HEK293 (cell line): ENCODE measurements around the gene ZBTB39.

Experiments
- CTCF ChIA-PET: fragments of 350-600 bp; formaldehyde crosslinking; extraction: SDS; loops from one replicate; lab custom pipeline; 2021; ENCODE audit warnings: antibody characterized with exemption; lab: Yijun Ruan, JAX
- POLR2A ChIA-PET: fragments of 300-600 bp; formaldehyde crosslinking; extraction: SDS; loops from one replicate; lab custom pipeline; 2020; ENCODE audit warnings: antibody characterized with exemption, inconsistent platforms; lab: Yijun Ruan, JAX
- H3K27ac ChIP-seq: fragments of 200-500 bp; sonication (Bioruptor generic); 2 replicates; pipeline ENCODE4 v1.5.1; 2014; ENCODE audit warnings: low read depth, low read length, control low read depth, inconsistent platforms; ENCODE audit errors: extremely low read depth
- H3K36me3 ChIP-seq, 2 experiments: fragments of 200-500 bp in 1 of 2; sonication (Bioruptor generic) in 1 of 2; 1 replicate in 1 of 2; 2 replicates in 1 of 2; pipeline ENCODE4 v1.5.1; 2014 to 2017; ENCODE audit warnings: inconsistent platforms in 2 of 2, low read length in 2 of 2; ENCODE audit not compliant: control insufficient read depth in 2 of 2, insufficient read depth in 1 of 2
- H3K4me1 ChIP-seq: fragments of 200-500 bp; sonication (Bioruptor generic); 2 replicates; pipeline ENCODE4 v1.5.1; 2014; ENCODE audit warnings: mild to moderate bottlenecking, low read length, inconsistent platforms; ENCODE audit not compliant: control insufficient read depth, insufficient read depth
- H3K4me3 ChIP-seq: 2 replicates; pipeline ENCODE4 v1.5.1; 2011; ENCODE audit warnings: low read depth, mild to moderate bottlenecking, control low read depth, low read length, moderate library complexity
- H3K9me3 ChIP-seq: fragments of 200-500 bp; sonication (Bioruptor generic); 2 replicates; pipeline ENCODE4 v1.5.1; 2014; ENCODE audit warnings: low read depth, low read length, inconsistent platforms; ENCODE audit not compliant: control insufficient read depth, insufficient read depth
- HIC1 ChIP-seq: fragments of 450-650 bp; formaldehyde crosslinking; IDR thresholded peaks from 2 replicates; pipeline ENCODE4 v1.5.1; 2016; ENCODE audit warnings: missing biosample characterization, missing genetic modification characterization
- KLF1 ChIP-seq: fragments of 450-650 bp; formaldehyde crosslinking; IDR thresholded peaks from 2 replicates; pipeline ENCODE4 v1.5.1; 2016; ENCODE audit warnings: missing biosample characterization, missing genetic modification characterization
- PBX3 ChIP-seq: sonication (generic); formaldehyde crosslinking; IDR thresholded peaks from 2 replicates; pipeline ENCODE4 v1.8.1; 2022; ENCODE audit warnings: mild to moderate bottlenecking, moderate library complexity, missing genetic modification reagents
- PRDM2 ChIP-seq: fragments of 450-650 bp; formaldehyde crosslinking; IDR thresholded peaks from 2 replicates; pipeline ENCODE4 v1.5.1; 2016; ENCODE audit warnings: missing biosample characterization, missing genetic modification characterization, borderline replicate concordance
- PRDM6 ChIP-seq: fragments of 450-650 bp; formaldehyde crosslinking; IDR thresholded peaks from 2 replicates; pipeline ENCODE4 v1.5.1; 2017; ENCODE audit warnings: missing biosample characterization, missing genetic modification characterization
- SP7 ChIP-seq: fragments of 450-650 bp; formaldehyde crosslinking; IDR thresholded peaks from 2 replicates; pipeline ENCODE4 v1.5.1; 2016; ENCODE audit warnings: missing biosample characterization, missing genetic modification characterization
- WT1 ChIP-seq: fragments of 450-650 bp; formaldehyde crosslinking; IDR thresholded peaks from 2 replicates; pipeline ENCODE4 v1.5.1; 2016; ENCODE audit warnings: missing biosample characterization, missing genetic modification characterization
- ZBTB10 ChIP-seq: fragments of 450-650 bp; formaldehyde crosslinking; IDR thresholded peaks from 2 replicates; pipeline ENCODE4 v1.5.1; 2016; ENCODE audit warnings: missing biosample characterization, missing genetic modification characterization
- ZBTB44 ChIP-seq: fragments of 450-650 bp; IDR thresholded peaks from 2 replicates; pipeline ENCODE4 v1.5.1; 2018; ENCODE audit warnings: missing biosample characterization, mild to moderate bottlenecking, missing genetic modification characterization
- ZEB2 ChIP-seq: fragments of 450-650 bp; formaldehyde crosslinking; IDR thresholded peaks from 2 replicates; pipeline ENCODE4 v1.5.1; 2016; ENCODE audit warnings: missing biosample characterization, missing genetic modification characterization
- ZNF138 ChIP-seq: fragments of 450-650 bp; formaldehyde crosslinking; IDR thresholded peaks from 2 replicates; pipeline ENCODE4 v1.5.1; 2016; ENCODE audit warnings: missing biosample characterization, missing genetic modification characterization, borderline replicate concordance
- ZNF169 ChIP-seq: fragments of 450-650 bp; formaldehyde crosslinking; IDR thresholded peaks from 2 replicates; pipeline ENCODE4 v1.5.1; 2016; ENCODE audit warnings: missing biosample characterization, missing genetic modification characterization
- ZNF202 ChIP-seq: fragments of 450-650 bp; formaldehyde crosslinking; IDR thresholded peaks from 2 replicates; pipeline ENCODE4 v1.5.1; 2016; ENCODE audit warnings: missing biosample characterization, missing genetic modification characterization, borderline replicate concordance
- ZNF223 ChIP-seq: fragments of 450-650 bp; formaldehyde crosslinking; IDR thresholded peaks from 2 replicates; pipeline ENCODE4 v1.5.1; 2016; ENCODE audit warnings: missing biosample characterization, missing genetic modification characterization
- ZNF311 ChIP-seq: fragments of 450-650 bp; formaldehyde crosslinking; IDR thresholded peaks from 2 replicates; pipeline ENCODE4 v1.5.1; 2017; ENCODE audit warnings: missing biosample characterization, missing genetic modification characterization, borderline replicate concordance
- ZNF423 ChIP-seq: fragments of 450-650 bp; formaldehyde crosslinking; IDR thresholded peaks from 2 replicates; pipeline ENCODE4 v1.5.1; 2016; ENCODE audit warnings: missing biosample characterization, missing genetic modification characterization
- ZNF555 ChIP-seq: fragments of 450-650 bp; formaldehyde crosslinking; conservative IDR thresholded peaks from 2 replicates; pipeline ENCODE4 v1.5.1; 2017; ENCODE audit warnings: missing biosample characterization, mild to moderate bottlenecking, missing genetic modification characterization, inconsistent platforms
- ZNF664 ChIP-seq: fragments of 450-650 bp; formaldehyde crosslinking; IDR thresholded peaks from 2 replicates; pipeline ENCODE4 v1.5.1; 2016; ENCODE audit warnings: missing biosample characterization, missing genetic modification characterization
- ZNF843 ChIP-seq: fragments of 450-650 bp; formaldehyde crosslinking; IDR thresholded peaks from 2 replicates; pipeline ENCODE4 v1.5.1; 2016; ENCODE audit warnings: missing biosample characterization, missing genetic modification characterization
- ZSCAN23 ChIP-seq: fragments of 450-650 bp; formaldehyde crosslinking; IDR thresholded peaks from 2 replicates; pipeline ENCODE4 v1.5.1; 2016; ENCODE audit warnings: missing biosample characterization, missing genetic modification characterization

ZBTB39 gene

GRCh38 chr12:57010627-57011247 is 4.4 kb upstream of the ZBTB39 start:
- H3K4me1 ChIP-seq: no peaks in the 10 kb centered on the region
- no peak overlapping the region for H3K4me3 ChIP-seq
- POLR2A ChIA-PET: interaction anchor here (0.6 kb wide), 1 partner anchor 101 kb away, joined by 3 read pairs; the partner anchor contains the start of gene STAT6
- CTCF ChIA-PET: interaction anchor here (0.6 to 1.5 kb wide), 8 partner anchors 9 to 410 kb away, joined by 3 to 10 read pairs (median 6); no protein-coding TSS in a partner anchor
- no peaks in the 10 kb centered on the region for H3K9me3 ChIP-seq
- no peak overlapping the region for H3K27ac ChIP-seq
- no peaks in the 10 kb centered on the region for H3K36me3 ChIP-seq
- TF ChIP-seq ZNF223 (tag by site-specific recombination) (no peak), ZNF202 (no peak), ZEB2 (no peak), WT1 (tag by site-specific recombination) (no peak), ZNF138 (tag by site-specific recombination) (no peak), HIC1 (tag by site-specific recombination) (no peak), ZNF311 (no peak), PRDM6 (tag by site-specific recombination) (peak; percentile 31; the same call in 1 of the 2 replicates), ZNF169 (tag by site-specific recombination) (no peak), ZBTB44 (no peak), ZNF843 (no peak), ZBTB10 (tag by site-specific recombination) (no peak), ZNF555 (tag by site-specific recombination) (no peak), KLF1 (no peak), ZNF664 (tag by site-specific recombination) (peak; percentile 98), ZNF423 (tag by site-specific recombination) (no peak), PRDM2 (tag by site-specific recombination) (no peak), PBX3 (no peak), SP7 (peak; percentile 100), ZSCAN23 (tag by site-specific recombination) (no peak)
